HCT116 (cell line): ENCODE results near the gene MALRD1.

Experiments used
- CEBPB ChIP-seq: IDR thresholded peaks from 2 replicates; pipeline ENCODE4 v1.6.1; 2012; ENCODE audit warnings: low read depth
- EGR1 ChIP-seq: IDR thresholded peaks from 2 replicates; pipeline ENCODE4 v1.6.1; 2012; ENCODE audit warnings: low read depth
- EZH2 ChIP-seq: fragments of 200-600 bp; sonication (generic); IDR thresholded peaks from 2 replicates; pipeline ENCODE4 v1.6.1; 2017; ENCODE audit warnings: antibody characterized with exemption, mixed run types
- POLR2A ChIP-seq: IDR thresholded peaks from 2 replicates; pipeline ENCODE4 v1.7.0; 2011; ENCODE audit warnings: borderline replicate concordance; ENCODE audit not compliant: insufficient read depth, insufficient read length; ENCODE audit errors: extremely low read depth
- POLR2AphosphoS5 ChIP-seq: IDR thresholded peaks from 2 replicates; pipeline ENCODE4 v1.6.1; 2011; ENCODE audit warnings: mild to moderate bottlenecking, low read depth, low read length, moderate library complexity
- RAD21 ChIP-seq: IDR thresholded peaks from 2 replicates; pipeline ENCODE4 v1.6.1; 2012; ENCODE audit warnings: low read depth, mild to moderate bottlenecking
- ZFX ChIP-seq: fragments of 450-650 bp; IDR thresholded peaks from 2 replicates; pipeline ENCODE4 v1.6.1; 2017
- TF ChIP-seq, protein P1 (sequence below), 3 experiments: fragments of 200-600 bp in 1 of 3; sonication (generic) in 1 of 3; IDR thresholded peaks in 2 of 3; conservative IDR thresholded peaks in 1 of 3; 2 replicates each; pipeline ENCODE4 v1.5.1; 2012 to 2017; ENCODE audit warnings: low read depth in 2 of 3, low read length in 2 of 3, antibody characterized with exemption in 1 of 3, borderline replicate concordance in 1 of 3, control low read depth in 1 of 3, mild to moderate bottlenecking in 1 of 3, mixed read lengths in 1 of 3, mixed run types in 1 of 3, moderate library complexity in 1 of 3; ENCODE audit not compliant: insufficient read depth in 1 of 3
- TF ChIP-seq, protein P2 (sequence below): IDR thresholded peaks from 2 replicates; pipeline ENCODE4 v1.6.1; 2011; ENCODE audit warnings: mild to moderate bottlenecking, low read length, moderate library complexity; ENCODE audit not compliant: insufficient replicate concordance; ENCODE audit errors: extremely low read depth
- TF ChIP-seq, protein P3 (sequence below): IDR thresholded peaks from 2 replicates; pipeline ENCODE4 v1.6.1; 2012

DNA sequence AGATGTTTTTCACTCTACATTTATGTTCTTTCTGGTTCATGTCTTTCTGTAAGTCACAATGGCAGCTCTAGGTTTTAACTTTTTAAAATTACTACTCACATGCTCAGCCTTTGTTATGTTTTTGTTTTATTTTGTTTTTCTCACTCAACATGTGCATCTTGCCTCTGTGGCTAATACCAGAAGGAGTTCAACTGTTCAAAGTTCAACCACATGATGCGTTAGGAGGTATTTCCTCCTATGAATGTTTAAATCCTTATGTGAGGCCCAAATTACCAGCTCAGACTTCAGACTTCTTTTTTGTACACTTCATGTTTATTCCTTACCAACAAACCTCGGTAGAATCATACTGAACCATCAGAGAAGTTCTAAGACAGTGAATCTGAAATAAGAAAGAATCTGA, 151.6 kb downstream of the MALRD1 start:
- no peak for TF ChIP-seq EZH2
- no peak for TF ChIP-seq ZFX
- TF ChIP-seq, protein P1, sequence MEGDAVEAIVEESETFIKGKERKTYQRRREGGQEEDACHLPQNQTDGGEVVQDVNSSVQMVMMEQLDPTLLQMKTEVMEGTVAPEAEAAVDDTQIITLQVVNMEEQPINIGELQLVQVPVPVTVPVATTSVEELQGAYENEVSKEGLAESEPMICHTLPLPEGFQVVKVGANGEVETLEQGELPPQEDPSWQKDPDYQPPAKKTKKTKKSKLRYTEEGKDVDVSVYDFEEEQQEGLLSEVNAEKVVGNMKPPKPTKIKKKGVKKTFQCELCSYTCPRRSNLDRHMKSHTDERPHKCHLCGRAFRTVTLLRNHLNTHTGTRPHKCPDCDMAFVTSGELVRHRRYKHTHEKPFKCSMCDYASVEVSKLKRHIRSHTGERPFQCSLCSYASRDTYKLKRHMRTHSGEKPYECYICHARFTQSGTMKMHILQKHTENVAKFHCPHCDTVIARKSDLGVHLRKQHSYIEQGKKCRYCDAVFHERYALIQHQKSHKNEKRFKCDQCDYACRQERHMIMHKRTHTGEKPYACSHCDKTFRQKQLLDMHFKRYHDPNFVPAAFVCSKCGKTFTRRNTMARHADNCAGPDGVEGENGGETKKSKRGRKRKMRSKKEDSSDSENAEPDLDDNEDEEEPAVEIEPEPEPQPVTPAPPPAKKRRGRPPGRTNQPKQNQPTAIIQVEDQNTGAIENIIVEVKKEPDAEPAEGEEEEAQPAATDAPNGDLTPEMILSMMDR (IDR thresholded peaks at IDR 0.05 in 2 of 3, conservative IDR thresholded peaks at IDR 0.05 in 1 of 3; ENCODE audit: borderline replicate concordance in 1 of 3, insufficient read depth in 1 of 3, low read depth in 2 of 3, low read length in 2 of 3) = no peak
- no peak for TF ChIP-seq POLR2A
- TF ChIP-seq EGR1 = no peak
- no peak for TF ChIP-seq CEBPB
- no peak for TF ChIP-seq POLR2AphosphoS5
- TF ChIP-seq, protein P2, sequence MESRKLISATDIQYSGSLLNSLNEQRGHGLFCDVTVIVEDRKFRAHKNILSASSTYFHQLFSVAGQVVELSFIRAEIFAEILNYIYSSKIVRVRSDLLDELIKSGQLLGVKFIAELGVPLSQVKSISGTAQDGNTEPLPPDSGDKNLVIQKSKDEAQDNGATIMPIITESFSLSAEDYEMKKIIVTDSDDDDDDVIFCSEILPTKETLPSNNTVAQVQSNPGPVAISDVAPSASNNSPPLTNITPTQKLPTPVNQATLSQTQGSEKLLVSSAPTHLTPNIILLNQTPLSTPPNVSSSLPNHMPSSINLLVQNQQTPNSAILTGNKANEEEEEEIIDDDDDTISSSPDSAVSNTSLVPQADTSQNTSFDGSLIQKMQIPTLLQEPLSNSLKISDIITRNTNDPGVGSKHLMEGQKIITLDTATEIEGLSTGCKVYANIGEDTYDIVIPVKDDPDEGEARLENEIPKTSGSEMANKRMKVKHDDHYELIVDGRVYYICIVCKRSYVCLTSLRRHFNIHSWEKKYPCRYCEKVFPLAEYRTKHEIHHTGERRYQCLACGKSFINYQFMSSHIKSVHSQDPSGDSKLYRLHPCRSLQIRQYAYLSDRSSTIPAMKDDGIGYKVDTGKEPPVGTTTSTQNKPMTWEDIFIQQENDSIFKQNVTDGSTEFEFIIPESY = no peak
- TF ChIP-seq RAD21 = no peak
- TF ChIP-seq, protein P3, sequence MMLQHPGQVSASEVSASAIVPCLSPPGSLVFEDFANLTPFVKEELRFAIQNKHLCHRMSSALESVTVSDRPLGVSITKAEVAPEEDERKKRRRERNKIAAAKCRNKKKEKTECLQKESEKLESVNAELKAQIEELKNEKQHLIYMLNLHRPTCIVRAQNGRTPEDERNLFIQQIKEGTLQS = no peak
